Epidermal melanocyte (primary cell): Measurements from ENCODE around the gene DPY30.

Source experiments
- DNase-seq: peaks from one replicate; pipeline ENCODE4 v3.0.0; 2011; ENCODE audit warnings: low spot score; ENCODE audit not compliant: insufficient read length

Gene DPY30

DNA sequence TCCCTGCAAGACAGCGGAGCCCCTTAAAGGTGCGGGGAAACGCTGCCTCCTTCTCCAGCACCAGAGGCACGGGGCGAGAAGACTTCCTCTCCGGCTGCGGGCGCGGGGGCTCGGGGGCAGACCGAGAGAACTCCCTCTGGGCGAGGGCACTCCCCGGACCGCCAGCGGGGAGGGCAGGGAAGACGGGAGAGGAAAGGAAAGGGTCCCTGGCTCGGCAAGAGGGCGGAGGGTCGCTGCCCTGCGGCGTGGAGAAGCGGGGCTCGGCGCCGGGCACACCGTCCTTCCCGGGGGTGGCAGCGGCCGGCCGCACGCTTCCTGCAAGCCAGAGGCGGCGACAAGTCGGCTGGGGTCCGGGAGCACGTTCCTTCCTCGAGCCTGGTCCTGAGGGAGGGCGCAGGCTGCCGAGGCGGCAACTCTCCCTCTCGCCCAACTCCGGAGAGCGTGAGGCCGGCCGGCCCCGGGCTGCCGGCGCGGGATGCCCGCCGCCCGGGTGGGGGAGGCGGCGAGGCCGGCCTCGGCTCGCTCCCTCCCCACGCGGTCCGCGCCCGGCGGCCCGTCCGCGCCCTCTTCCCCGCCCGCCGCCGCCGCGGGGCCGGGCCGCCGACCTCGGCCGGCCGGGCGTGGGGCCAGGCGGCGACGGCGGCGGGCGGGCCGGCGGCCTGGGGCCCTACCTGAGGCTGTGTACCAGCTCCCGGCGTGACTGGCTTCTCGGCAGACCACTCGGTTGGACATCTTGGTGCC, 29.9 kb downstream of the DPY30 start:
- DNase-seq: no peak

DNA sequence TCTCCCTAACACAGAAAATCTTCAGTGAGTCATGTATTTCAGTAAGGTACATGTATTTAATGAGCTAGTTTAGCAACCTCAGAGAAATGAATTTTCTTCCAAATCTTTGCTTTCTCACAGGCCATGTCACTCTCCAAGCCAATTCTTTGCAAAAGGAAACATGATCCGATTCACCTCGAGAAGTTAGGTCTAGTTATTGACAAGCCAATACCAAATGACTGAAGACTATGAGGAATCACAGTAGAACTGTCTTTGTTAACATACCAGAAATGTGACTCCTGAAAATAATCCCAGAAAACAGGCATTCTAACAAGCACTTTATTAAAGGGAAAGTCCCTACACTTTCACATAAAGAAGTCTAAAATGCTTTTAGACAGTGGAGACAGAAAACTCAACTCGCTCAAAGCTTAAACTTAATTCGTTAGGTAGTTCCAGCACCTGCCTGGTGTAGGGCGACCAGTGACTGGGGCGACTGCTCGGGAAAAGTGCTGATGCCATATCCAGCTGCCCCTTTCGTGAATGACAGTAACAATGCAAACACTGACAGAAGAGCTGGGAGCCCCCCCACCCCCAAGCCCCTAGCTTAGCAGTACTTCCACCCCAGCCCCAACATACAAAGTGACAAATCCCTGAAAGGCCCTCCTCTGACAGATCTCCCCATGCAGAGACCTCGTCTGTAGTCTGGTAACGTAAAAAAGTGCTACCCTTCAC, 30.6 kb downstream of the DPY30 start:
- no peak for DNase-seq

DNA sequence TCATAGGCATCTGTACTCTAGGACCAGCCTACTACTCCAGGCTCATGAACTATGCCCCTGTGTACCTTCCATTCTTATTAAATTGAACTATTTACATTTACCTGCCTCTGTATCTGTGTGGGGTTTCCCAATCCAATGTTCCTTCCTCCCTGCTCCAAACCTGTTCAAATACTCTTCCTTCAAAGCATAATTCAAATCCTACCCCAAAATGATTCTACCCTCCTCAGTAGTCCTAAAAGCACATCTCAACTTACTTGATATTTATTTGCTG, 32.5 kb downstream of the DPY30 start:
- DNase-seq: no peak

DNA sequence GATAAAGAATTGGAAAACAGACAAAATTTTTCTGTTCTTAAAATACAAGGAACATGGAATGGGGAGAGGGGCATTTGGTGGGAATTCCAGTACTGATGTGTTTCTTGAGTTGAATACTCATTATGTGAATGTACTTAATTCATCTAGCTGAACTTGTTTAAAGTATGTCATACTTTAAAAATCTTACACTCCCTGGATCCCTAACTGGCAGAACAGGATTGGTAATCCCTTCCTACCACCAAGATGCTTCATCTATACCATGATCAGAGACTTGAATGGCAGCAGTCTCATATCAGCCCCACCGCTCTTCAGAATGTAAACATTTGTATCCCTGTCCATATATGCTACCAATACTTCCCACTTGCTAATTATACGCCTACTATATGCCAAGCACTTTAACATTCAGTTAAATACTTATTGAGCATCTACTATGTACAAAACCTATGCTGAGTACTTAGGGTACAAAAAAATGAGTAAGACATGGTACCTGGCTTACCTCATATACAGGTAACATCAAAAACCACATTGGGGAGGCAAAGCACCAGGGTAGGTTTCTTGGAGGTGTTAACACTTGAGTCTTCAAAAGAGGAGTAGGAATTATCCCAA, 34.1 kb downstream of the DPY30 start:
- no peak for DNase-seq

DNA sequence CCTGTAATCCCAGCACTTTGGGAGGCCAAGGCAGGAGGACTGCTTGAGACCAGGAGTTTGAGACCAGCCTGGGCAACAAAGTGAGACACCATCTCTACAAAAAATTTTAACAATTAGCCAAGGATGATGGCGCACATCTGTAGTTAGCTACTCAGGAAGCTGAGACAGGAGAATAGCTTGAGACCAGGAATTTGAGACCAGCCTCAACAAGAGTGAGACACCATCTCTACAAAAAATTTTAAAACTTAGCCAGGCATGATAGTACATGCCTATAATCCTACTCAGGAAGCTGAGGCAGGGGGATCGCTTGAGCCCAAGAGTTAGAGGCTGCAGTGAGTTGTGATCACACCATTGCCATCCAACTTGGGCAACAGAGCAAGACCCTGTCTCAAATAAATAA, 35.8 kb downstream of the DPY30 start:
- no peak for DNase-seq

DNA sequence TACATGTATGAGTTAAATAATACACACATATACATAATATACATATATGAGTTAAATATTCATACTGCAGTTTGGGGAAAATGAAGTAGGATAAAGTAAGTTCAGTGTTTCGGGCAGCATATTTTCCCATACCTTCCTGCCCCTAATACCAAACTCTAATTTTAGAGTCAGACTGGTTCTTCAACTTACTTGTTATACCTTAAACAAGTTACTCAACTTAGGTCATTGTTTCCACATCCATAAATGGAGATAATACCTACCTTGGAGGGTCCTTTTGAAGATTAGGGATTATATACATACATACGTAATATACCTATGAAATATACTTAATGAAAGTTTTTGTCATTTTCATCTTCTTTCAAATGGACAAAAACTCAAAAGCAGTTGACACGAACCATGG, 37.2 kb downstream of the DPY30 start:
- DNase-seq: no peak

DNA sequence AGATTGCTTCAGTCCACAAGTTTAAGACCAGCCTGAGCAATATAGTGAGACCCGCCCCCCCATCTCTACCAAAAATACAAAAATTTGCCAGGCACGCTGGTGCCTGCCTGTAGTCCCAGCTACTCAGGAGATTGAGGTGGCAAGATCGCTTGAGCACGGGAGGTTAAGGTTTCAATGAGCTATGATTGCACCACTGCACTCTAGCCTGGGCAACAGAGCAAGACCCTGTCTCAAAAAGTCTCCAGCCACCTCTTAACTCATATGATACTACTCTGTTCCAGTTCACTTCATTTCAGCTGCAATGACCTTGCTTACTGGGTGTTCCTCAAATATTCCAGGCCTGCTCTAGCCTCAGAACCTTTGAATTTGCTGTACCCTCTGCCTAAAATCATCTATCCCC, 40.2 kb downstream of the DPY30 start:
- DNase-seq: no peak

DNA sequence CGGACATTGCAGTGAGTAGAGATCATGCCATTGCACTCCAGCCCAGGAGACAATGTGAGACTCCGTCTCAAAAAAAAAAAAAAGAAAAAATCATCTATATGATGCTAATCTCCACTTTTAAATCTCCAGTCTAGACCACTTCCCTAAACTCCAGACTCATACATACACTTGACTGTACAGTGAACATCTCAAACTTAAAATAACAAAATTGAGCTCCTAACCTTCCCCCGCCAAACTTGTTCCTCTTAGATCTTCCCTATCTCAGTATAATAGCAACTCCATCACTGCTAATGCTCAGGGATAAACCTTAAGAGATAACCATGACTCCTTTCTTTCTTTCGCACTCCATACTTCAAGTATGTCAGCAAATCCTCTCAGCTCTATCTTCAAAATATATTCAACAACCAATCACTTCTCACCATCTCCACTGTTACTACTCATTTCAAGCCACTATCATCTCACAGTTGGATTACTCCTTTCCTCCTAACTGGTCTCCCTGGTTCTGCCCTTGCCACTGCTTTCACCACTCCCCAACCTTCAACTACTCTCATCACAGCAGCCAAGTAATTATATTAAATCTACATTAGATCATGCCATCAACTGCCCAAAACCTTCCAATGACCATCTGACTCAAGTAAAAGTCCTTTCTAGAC, 40.7 kb downstream of the DPY30 start:
- DNase-seq: no peak

DNA sequence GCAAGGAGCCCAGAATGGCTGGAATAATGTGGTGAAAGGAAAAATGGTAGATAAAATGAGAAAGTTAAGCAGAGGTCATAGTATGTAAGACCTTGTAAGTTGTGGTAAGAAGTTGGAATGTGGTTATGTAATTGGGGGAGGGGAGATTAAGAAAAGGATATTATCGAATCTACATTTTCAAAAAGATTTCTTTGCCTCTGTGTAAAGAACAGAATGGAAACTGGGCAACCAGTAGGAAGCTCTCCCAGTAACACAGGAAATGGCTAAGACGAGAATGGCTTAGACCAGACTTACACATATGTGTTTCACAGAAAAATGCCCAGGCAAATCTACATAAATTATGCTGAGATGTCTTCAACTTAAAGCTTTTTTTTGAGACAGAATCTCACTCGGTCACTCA, 42.0 kb downstream of the DPY30 start:
- no peak for DNase-seq

DNA sequence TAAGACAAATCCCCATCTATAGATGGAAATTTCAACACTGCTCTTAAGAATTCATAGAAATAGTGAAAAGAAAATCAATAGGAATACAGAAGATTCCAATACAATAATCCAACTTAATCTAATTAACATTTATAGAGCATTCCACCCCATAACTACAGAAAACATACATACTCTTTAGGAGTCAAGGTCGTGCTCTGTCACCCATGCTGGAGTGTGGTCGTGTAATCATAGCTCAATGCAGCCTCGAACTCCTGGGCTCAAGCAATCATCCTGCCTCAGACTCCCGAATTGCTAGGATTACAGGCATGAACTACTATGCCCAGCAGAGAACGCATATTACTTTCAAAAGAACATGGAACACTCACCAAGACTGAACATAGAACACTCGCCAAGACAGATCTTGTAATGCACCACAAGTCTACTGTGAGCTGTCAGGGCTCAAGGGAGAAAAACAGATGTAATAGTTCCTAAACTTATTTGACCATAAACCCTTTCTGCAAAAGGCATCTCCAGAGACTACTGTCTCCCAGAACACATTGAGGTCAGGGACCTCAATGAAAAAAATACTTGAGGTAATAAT, 42.9 kb downstream of the DPY30 start:
- no peak for DNase-seq

DNA sequence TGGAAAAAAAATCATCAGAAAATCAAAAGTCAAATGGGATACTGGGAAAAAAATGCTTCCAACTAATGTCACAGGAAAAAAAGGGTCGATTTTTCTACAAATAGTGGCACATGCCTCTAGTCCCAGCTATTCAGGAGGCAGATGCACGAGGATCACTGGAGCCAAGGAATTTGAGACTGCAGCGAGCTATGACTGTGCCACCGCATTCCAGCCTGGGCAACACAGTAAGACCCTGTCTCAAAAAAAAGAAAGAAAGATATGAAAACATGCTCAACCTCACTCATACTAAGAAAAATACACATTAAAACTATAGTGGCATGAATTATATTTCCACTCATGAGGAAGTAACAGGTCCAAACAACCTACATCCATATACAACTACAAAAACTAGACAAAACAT, 46.7 kb downstream of the DPY30 start:
- no peak for DNase-seq

DNA sequence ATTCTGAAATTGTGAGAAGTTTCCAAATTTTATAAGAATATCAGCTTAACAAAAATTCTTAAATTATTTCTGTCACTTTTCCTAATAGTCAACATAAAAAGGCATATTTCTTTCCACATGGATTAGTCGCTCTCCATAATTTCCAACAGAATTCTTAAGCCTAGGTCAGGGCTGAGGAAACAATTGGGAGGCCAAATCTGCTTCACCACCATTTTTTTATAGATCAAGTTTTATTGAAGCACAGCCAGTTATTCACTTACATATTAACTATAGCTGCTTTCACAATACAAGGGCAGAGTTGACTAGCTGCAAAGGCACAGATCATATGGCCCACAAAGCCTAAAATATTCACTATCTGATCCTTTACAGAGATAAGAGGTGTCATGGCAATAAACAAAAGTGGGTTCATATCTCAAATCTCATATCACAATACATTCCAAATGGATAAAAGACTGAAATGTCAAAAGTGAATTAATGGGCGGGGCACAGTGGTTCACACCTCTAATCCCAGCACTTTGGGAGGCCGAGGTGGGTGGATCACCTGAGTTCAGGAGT, 47.5 kb downstream of the DPY30 start:
- DNase-seq: no peak

DNA sequence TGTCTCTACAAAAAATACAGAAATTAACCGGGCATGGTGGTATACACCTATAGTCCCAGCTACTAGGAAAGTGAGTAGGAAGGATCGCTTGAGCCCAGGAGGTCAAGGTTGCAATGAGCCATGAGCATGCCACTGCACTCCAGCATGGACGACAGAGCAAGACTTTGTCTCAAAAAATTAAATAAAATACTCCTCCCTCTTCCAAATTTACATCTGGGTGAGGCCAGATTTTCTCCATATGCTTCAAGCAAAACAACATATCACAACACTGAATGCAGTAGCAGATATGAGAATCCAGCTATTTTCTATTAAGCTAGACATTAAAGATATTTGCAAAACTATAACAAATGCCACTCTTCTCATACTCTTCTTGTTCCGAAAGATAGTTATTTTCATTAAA, 49.7 kb downstream of the DPY30 start:
- no peak for DNase-seq

DNA sequence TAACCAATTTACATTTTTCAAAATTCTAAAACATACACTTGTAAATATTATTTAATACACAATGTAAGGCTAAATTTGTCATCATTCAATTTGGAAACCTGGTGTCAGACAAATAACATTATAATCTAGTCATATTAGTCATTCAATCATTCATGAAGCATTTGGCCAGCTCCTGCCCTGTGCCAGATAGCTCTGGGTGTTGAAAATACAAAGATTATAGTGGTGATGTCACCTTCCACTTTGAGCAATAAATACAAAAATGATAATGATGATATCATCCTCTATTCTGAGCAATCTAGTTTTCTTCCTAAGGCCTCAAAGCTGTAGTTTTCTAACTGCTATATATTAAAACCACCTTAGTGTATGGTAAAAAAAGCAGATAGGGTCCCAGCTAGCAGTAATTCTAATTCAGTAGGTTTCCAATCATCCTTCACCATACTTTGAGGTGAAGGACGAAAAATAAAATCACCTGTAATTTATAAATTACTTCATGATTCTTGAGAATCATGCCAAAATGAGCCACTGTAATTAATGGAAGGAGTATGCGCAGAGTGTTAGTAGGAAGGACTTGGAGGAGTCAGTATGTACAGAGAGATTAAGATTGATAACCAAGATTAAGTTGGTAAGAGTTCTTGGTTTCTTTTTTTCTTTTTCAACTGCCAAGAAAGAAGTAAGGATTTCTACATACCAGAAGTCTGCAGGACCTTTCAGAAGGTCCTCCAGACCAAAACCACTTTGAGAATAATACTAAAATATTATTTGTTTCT, 52.0 kb downstream of the DPY30 start:
- no peak for DNase-seq

DNA sequence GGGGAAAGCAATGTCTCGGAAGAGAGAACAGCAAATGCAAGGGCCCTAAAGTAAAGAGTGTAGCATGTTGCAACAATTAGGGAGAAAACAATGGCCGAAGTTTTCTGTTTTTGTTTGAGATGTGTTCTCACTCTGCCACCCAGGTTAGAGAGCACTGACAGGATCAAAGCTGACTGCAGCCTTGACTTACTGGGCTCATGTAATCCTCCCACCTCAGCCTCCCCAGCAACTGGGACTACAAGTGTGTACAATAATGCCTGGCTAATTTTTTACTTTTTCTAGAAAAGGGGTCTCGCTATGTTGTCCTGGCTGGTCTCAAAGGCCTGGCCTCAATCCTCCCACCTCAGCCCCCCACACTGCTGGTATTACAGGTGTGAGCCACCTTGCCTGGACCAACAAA, 52.7 kb downstream of the DPY30 start:
- DNase-seq: no peak

DNA sequence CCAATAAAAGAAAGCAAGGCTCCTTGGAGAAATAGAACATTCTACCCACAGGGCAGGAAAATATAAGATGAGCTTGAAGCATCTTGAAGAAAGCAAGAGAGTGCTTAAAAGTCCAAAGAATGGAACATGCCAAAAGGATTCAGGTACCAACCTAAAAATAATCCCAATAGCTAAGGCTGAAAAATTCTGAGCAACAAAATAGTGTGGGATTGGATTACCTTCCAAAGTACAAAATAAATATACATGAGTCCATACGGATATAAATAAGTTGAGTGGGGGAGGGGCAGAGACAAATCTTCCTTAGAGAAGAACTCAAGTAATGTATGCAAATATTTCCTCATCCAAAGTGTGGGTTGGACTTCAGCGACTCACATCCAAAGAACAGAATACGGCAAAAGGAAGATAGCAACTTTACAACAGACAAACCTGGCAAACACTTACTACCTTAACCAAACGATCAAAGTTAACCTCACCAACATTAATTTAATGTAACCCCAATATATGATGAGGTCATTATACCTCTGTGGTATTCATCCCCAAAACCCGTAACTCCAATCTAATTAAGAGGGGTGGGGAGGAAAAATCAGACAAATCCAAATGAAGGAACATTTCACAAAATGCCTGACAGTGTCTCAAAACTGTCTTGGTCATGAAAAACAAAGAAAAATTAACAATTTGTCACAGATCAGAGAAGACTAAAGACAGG, 55.7 kb downstream of the DPY30 start:
- no peak for DNase-seq

DNA sequence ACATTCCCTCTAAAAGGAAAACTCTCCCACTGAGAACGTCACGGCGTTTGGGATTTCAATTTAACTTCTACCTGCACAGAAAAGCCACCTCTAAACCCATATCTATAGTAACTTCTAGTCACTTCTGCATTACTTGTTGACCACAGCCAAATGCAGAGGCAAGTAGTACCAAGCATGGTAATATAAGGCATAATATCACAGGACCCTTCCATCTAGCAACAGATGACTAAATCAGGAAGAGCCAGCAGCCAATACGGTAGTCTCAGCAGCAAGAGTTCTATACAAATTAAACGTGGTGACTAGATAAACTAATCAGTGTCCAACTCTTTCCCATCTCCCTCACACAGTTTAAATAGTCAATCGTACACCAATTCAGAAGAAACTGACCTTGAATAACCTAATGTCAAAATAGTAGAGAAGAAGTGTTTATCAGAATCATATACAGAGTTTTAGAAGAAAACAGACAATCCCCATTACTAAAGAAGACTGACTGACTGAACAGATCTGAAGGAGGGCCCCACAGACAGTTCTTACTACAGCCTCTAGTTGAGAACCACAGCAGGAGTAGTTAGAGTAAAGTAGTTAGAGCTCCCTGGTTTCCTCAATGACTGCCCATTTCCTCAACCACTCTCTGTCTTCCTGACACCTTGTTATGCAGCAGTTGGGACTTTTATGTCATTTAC, 58.8 kb downstream of the DPY30 start:
- DNase-seq: peak; percentile 38

DNA sequence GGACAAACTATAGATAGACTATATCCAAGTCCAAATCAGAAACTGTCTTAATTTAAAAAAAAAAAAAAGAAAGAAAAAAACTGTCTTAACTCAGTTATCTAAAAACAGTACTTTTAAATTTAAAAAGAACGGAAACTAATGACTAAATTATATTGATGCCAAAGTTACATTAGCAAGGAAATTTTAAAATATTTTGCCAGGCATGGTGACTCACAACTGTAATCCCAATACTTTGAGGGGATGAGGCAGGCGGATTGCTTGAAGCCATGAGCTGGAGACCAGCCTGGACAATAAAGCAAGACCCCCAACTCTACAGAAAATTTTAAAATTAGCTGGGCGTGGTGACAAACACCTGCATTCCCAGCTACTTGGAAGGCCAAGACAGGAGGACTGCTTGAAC, 59.6 kb downstream of the DPY30 start:
- DNase-seq: no peak

DNA sequence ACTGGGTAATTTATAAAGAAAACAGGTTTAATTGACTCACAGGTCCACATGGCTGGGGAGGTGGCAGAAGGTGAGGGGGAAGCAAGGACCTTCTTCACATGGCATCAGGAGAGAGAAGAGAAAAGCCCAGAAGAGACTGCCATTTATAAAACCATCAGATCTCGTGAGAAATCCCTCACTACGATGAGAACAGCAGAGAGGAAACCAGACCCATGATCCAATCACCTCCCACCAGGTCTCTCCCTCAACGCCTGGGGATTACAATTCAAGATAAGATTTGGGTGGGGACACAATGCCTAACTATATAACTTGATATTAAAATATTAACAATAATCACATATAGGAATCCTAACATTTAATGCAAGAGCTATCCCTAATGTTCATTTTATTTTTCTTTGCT, 60.6 kb downstream of the DPY30 start:
- no peak for DNase-seq

DNA sequence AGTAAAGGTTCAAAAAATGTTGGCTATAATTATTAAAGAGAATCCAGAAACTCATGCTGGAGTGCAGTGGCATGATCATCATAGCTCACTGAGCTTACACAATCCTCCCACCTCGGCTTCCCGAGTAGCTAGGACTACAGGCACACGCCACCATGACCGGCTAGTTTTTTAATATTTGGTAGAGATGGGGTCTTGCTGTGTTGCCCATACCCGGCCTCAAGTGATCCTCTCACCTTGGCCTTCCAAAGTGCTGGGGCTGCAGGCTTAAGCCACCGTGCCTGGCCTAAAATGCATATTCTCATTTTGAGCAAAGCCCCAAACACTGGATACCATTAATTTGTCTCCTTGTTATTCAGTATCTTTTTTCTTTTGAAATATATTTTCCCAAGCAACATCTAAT, 61.2 kb downstream of the DPY30 start:
- DNase-seq: no peak
